ENCODE results near the gene SAP130. TPM values are rescaled to one million over a fixed set of nuclear protein-coding genes. Genes with fewer than 3 reads are reported as not detected.

SAP130 gene
- polyA plus RNA-seq, 1 donor (not counting 4 experiments of a cell fraction or from before 2014, with no cell fraction given): 11.6 TPM

DNA sequence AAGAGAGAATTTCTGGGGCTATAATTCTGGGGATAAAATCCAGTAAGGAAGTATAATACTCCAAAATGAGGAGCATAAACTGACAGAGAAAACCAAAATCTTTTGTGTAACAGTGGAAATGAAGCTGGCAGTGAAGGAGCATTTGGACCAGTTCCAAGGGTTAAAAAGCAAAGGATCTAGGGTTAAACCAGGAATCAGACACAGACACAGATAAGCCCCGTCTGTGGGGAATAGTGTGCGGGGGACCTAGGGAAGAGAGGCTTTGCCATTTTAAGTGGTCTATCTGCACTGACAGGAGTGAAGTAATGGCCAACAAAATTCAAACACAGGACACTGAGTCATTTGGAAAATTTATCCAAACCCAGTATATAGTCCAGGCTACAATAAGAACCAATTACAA, 23.4 kb downstream of the SAP130 start:
- Histone ChIP-seq H3K9ac (ENCODE audit: control insufficient read depth, extremely low read depth, insufficient read depth, low read length) (no peak overlapping the region), H3K27me3 (ENCODE audit: control insufficient read depth, extremely low read depth, insufficient read depth, low read length) (no peaks in the 10 kb centered on the region), H3K9me1 (ENCODE audit: control insufficient read depth, extremely low read depth, insufficient read depth, low read length) (no peaks in the 10 kb centered on the region), H3K4me2 (ENCODE audit: control insufficient read depth, extremely low read depth, insufficient read depth, low read depth, low read length) (no peak overlapping the region), H2AFZ (ENCODE audit: control insufficient read depth, low read length) (no peak overlapping the region), H3K27ac (ENCODE audit: control insufficient read depth, insufficient read depth, low read length) (no peak overlapping the region), H3K79me2 (ENCODE audit: control insufficient read depth, insufficient read depth, low read length) (no peaks in the 10 kb centered on the region), H3K9me3 (ENCODE audit: control insufficient read depth, low read depth, low read length) (no peaks in the 10 kb centered on the region), H3K4me1 (ENCODE audit: control insufficient read depth, extremely low read depth, insufficient read depth, low read length) (no peaks in the 10 kb centered on the region), H3K4me3 (ENCODE audit: control insufficient read depth in 2 of 3, extremely low read depth in 1 of 3, insufficient read depth in 2 of 3, low read depth in 1 of 3, low read length in 3 of 3) (no peak overlapping the region), H4K20me1 (ENCODE audit: control insufficient read depth, extremely low read depth, insufficient read depth, low read length) (no peaks in the 10 kb centered on the region), H3K36me3 (ENCODE audit: control insufficient read depth in 2 of 2, extremely low read depth in 1 of 2, insufficient read depth in 2 of 2, low read length in 2 of 2) (peaks cover 14 to 25% of the 10 kb centered on the region in 2 experiments)
- TF ChIP-seq EZH2 (IDR thresholded peaks at IDR 0.05; ENCODE audit: low read length): no peak
- TF ChIP-seq, protein P1, sequence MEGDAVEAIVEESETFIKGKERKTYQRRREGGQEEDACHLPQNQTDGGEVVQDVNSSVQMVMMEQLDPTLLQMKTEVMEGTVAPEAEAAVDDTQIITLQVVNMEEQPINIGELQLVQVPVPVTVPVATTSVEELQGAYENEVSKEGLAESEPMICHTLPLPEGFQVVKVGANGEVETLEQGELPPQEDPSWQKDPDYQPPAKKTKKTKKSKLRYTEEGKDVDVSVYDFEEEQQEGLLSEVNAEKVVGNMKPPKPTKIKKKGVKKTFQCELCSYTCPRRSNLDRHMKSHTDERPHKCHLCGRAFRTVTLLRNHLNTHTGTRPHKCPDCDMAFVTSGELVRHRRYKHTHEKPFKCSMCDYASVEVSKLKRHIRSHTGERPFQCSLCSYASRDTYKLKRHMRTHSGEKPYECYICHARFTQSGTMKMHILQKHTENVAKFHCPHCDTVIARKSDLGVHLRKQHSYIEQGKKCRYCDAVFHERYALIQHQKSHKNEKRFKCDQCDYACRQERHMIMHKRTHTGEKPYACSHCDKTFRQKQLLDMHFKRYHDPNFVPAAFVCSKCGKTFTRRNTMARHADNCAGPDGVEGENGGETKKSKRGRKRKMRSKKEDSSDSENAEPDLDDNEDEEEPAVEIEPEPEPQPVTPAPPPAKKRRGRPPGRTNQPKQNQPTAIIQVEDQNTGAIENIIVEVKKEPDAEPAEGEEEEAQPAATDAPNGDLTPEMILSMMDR (optimal IDR thresholded peaks at IDR 0.05 in 1 of 3, IDR thresholded peaks at IDR 0.05 in 1 of 3, conservative IDR thresholded peaks at IDR 0.05 in 1 of 3; ENCODE audit: extremely low read depth in 1 of 3, insufficient read depth in 2 of 3, low read length in 3 of 3): no peak
- FAIRE-seq (no peak), DNase-seq (ENCODE audit: low read depth, low spot score) (no peak)
- dilution Hi-C loops (cut with MboI; ENCODE audit: extremely low pct_ligation_motif_present, low sequenced_read_pairs): no loop called here

DNA sequence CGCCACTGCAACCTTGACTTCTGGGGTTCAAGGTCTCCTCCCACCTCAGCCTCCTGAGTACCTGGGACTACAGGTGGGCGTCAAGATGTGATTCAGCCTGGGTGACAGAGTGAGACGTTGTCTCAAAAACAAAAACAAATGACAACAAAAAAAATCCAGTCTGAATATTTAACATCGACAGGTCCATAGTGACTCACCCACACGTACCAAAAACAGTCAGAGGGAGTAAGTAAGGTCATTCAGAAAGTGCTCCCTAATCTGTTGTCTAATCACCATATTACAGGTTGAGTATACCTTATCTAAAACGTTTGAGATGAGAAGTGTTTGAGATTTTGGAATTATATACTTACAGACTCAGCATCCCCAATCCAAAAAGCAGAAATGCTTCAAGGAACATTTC, 24.4 kb downstream of the SAP130 start:
- FAIRE-seq (no peak), DNase-seq (ENCODE audit: low read depth, low spot score) (no peak)
- H3K9me1 ChIP-seq (ENCODE audit: control insufficient read depth, extremely low read depth, insufficient read depth, low read length): no peaks in the 10 kb centered on the region
- H3K4me3 ChIP-seq (ENCODE audit: control insufficient read depth in 2 of 3, extremely low read depth in 1 of 3, insufficient read depth in 2 of 3, low read depth in 1 of 3, low read length in 3 of 3): no peak overlapping the region
- H3K4me1 ChIP-seq (ENCODE audit: control insufficient read depth, extremely low read depth, insufficient read depth, low read length): no peaks in the 10 kb centered on the region
- no peaks in the 10 kb centered on the region for H3K9me3 ChIP-seq (ENCODE audit: control insufficient read depth, low read depth, low read length)
- no peak overlapping the region for H2AFZ ChIP-seq (ENCODE audit: control insufficient read depth, low read length)
- H4K20me1 ChIP-seq (ENCODE audit: control insufficient read depth, extremely low read depth, insufficient read depth, low read length): no peaks in the 10 kb centered on the region
- H3K27ac ChIP-seq (ENCODE audit: control insufficient read depth, insufficient read depth, low read length): no peak overlapping the region
- no peaks in the 10 kb centered on the region for H3K27me3 ChIP-seq (ENCODE audit: control insufficient read depth, extremely low read depth, insufficient read depth, low read length)
- peaks cover 19 to 24% of the 10 kb centered on the region in 2 experiments for H3K36me3 ChIP-seq (ENCODE audit: control insufficient read depth in 2 of 2, extremely low read depth in 1 of 2, insufficient read depth in 2 of 2, low read length in 2 of 2)
- dilution Hi-C loops (cut with MboI; ENCODE audit: extremely low pct_ligation_motif_present, low sequenced_read_pairs): no loop called here
- no peak overlapping the region for H3K4me2 ChIP-seq (ENCODE audit: control insufficient read depth, extremely low read depth, insufficient read depth, low read depth, low read length)
- H3K9ac ChIP-seq (ENCODE audit: control insufficient read depth, extremely low read depth, insufficient read depth, low read length): no peak overlapping the region
- no peak for TF ChIP-seq EZH2 (IDR thresholded peaks at IDR 0.05; ENCODE audit: low read length)
- H3K79me2 ChIP-seq (ENCODE audit: control insufficient read depth, insufficient read depth, low read length): no peaks in the 10 kb centered on the region

DNA sequence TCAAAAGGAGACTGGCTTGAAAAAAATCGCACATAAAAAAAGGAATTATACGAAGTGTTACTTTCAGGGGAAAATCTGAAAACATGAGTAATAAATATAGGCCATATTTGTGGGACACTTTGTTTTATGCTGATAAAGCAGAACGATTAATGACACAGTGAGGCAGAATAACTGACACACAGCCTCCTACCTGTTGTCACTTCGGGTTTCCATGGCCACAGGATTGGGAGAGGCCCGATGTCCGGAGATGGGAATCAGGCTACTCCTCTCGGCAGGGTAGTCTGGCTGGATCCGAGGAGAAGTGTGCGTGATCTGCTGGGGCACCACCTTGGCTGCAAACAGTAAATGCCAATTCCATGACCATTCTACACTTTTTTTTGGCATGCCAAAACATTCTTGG, 31.7 kb downstream of the SAP130 start:
- Histone ChIP-seq H3K4me2 (ENCODE audit: control insufficient read depth, extremely low read depth, insufficient read depth, low read depth, low read length) (no peak overlapping the region), H3K79me2 (ENCODE audit: control insufficient read depth, insufficient read depth, low read length) (no peaks in the 10 kb centered on the region), H4K20me1 (ENCODE audit: control insufficient read depth, extremely low read depth, insufficient read depth, low read length) (no peaks in the 10 kb centered on the region), H3K9me1 (ENCODE audit: control insufficient read depth, extremely low read depth, insufficient read depth, low read length) (no peaks in the 10 kb centered on the region), H3K36me3 (ENCODE audit: control insufficient read depth in 2 of 2, extremely low read depth in 1 of 2, insufficient read depth in 2 of 2, low read length in 2 of 2) (peaks cover 20 to 25% of the 10 kb centered on the region in 2 experiments), H2AFZ (ENCODE audit: control insufficient read depth, low read length) (no peak overlapping the region), H3K9ac (ENCODE audit: control insufficient read depth, extremely low read depth, insufficient read depth, low read length) (no peak overlapping the region), H3K27me3 (ENCODE audit: control insufficient read depth, extremely low read depth, insufficient read depth, low read length) (no peaks in the 10 kb centered on the region), H3K27ac (ENCODE audit: control insufficient read depth, insufficient read depth, low read length) (no peak overlapping the region), H3K4me1 (ENCODE audit: control insufficient read depth, extremely low read depth, insufficient read depth, low read length) (no peaks in the 10 kb centered on the region), H3K9me3 (ENCODE audit: control insufficient read depth, low read depth, low read length) (no peaks in the 10 kb centered on the region), H3K4me3 (ENCODE audit: control insufficient read depth in 2 of 3, extremely low read depth in 1 of 3, insufficient read depth in 2 of 3, low read depth in 1 of 3, low read length in 3 of 3) (no peak overlapping the region)
- DNase-seq (ENCODE audit: low read depth, low spot score) (no peak), FAIRE-seq (no peak)
- dilution Hi-C loops (cut with MboI; ENCODE audit: extremely low pct_ligation_motif_present, low sequenced_read_pairs): no loop called here
- TF ChIP-seq EZH2 (IDR thresholded peaks at IDR 0.05; ENCODE audit: low read length): no peak
- TF ChIP-seq, protein P1 (optimal IDR thresholded peaks at IDR 0.05 in 1 of 3, IDR thresholded peaks at IDR 0.05 in 1 of 3, conservative IDR thresholded peaks at IDR 0.05 in 1 of 3; ENCODE audit: extremely low read depth in 1 of 3, insufficient read depth in 2 of 3, low read length in 3 of 3): no peak

Measured in keratinocyte (primary cell).